HG03571 (cell line): Measurements from ENCODE around the gene BGLAP.
A peak's percentile ranks its signal among the peaks of the same experiment; 100 is the strongest.
"Not testable (repeated sequence)": the region's sequence is repeated elsewhere in the genome, so short reads cannot be mapped to it uniquely, and the experiment has no call there.

Source experiments
- ATAC-seq: cut with Tn5 transposase; IDR thresholded peaks from one replicate; pipeline ENCODE4 v1.9.1; 2021; ENCODE audit not compliant: unreplicated experiment

The BGLAP gene

GRCh38 chr1:156241926-156242325 lies at the start of gene BGLAP:
BGLAP (plus strand) TSS chr1:156242184; CDS start chr1:156242232, 48 bp downstream.
- no peak for ATAC-seq

- ATAC-seq: no peak
Measured at GRCh38 chr1:156193208-156193487, 48.8 kb upstream of the BGLAP start.

DNA sequence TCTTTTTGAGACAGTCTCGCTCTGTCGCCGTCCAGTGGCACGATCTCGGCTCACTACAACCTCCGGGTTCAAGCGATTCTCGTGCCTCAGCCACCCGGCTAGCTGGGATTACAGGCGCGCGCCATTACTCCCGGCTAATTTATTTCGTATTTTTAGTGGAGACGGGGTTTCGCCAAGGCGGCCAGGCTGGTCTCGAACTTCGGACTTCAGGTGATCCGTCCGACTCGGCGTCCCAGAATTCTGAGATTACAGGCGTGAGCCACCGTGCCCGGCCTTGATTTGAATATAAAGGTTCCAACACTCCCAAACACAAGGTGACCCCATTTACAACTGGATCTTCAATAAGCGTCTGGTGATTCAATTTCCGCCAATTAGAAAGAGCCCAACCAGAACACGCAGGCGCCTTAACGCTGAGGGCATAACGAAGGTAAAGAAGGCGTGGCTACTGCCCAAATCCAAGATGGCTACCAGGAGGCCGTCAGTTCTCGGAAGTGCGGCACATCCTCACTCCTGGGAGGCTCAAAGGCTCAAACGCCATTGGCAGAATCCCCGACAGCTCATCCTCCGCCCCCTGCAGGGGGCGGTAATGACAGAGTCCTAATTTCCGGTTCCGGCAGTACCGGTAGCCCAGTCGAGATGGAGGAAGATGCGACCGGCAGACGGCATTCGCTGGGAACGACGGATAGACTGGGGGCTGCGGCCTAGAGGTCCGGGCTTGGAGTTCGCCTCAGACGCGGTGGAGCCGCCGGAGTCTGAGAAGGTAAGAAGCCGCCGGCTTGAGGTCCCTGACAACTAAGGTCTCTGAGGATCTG lies 48.3 kb upstream of the BGLAP start, which contains the start of gene SLC25A44:
Gene SLC25A44 (plus strand): TSS at position 617 of the 812 bp plus-strand sequence. CDS start 5,744 bp downstream, outside the sequence.
- peak; percentile 90 for ATAC-seq

DNA sequence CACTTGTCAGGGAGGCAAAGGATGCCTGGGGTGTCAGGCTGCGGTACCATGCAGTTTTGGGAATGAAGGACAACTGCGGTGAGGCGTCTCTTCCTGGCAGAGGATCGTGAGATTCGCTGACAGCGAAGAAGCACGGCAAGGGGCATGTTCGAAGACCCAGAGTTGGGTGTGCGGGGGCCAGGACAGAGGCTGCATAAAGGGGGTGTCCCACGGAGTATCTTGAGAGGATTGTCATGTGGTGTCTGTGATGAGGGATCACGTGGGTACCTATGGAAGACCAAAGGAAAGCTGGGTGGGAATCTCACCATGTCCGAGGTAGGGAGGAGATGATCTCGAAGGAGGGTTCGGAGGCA lies 47.7 kb upstream of the BGLAP start:
- ATAC-seq: no peak

- ATAC-seq: no peak
Measured at GRCh38 chr1:156195853-156196252, 46.1 kb upstream of the BGLAP start.

DNA sequence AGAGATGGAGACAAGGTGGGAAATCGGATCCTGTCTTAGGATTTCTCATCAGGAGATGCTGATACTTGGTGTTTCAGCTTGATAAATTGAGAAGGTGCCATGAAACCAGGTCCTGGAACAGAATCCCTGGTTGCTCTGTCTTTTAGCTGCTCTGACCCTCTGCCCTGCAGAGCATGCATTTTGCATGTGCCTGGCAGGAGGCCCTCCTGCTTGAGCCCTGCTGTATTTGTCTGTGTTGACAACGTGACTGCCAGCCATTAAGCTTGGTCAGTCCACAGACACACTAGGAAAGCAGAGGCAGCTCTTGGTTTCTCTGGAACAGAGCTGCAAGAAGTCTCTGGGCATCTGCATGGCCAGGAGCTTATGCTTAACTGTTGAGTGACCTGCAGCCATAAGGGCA lies 45.5 kb upstream of the BGLAP start:
- ATAC-seq: no peak

DNA sequence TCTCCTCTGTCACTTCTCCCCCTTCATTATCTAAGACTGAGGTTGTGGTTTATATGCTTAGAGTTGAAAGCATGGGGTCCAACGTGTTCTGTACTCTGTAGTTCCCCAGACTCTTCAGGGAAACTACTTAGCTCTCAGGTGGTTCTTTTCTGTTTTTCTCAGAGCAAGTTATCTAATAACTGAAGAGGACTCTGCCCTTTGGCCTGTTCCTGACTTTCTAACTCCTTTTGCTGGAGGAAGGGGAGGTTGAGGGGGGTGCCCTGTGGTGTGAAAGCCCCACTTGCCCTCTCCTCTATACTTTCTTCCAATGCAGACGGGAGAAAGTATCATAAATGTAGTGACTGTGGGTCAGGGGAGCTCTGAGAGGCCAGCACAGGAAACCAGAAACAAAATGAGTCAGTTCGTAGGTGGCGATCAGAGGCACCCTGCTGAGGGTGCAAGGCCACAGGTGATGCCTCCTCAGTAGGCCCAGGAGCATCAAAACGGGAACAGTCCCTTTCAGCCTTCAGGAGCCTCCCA lies 43.1 kb upstream of the BGLAP start:
- no peak for ATAC-seq

- ATAC-seq: no peak
Measured at GRCh38 chr1:156200044-156200443, 41.9 kb upstream of the BGLAP start.

- no peak for ATAC-seq
Measured at GRCh38 chr1:156203331-156203730, 38.7 kb upstream of the BGLAP start.

DNA sequence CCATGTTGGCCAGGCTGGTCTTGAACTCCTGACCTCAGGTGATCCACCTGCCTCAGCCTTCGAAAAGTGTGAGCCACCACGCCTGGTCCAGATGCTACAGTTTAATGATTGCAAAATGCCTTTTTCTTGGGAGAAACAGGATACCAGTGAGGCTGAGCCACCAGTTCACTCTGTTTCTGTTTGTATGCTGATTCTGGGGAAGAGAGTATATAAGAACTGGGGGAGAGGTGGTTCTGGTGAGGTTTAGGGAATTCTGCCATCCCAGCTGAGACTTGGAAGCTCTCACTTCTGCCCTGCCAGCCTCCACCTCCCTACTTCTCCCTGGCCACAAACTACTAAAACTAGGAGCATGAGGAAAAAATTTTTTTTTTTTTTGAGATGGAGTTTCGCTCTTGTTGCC lies 37.3 kb upstream of the BGLAP start:
- ATAC-seq: no peak

- no peak for ATAC-seq
Measured at GRCh38 chr1:156211243-156211642, 30.7 kb upstream of the BGLAP start.

DNA sequence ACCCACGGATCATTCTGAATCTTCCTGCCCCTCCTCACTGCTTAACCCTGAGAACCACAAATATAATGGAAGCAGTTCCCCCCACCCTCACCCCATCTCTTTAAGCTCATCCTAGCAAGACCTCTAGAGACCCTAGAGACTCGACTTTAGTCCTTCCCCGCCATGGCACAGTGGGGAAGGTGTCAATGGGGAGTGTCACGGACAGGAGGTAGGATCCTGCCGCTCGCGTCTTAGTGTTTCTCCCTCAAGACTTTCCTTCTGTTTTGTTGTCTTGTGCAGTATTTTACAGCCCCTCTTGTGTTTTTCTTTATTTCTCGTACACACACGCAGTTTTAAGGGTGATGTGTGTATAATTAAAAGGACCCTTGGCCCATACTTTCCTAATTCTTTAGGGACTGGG lies 29.9 kb upstream of the BGLAP start:
- no peak for ATAC-seq

GRCh38 chr1:156212833-156213643 lies 28.9 kb upstream of the BGLAP start, which contains the start of gene PMF1:
PMF1 (plus strand) TSS chr1:156213007; CDS start chr1:156213016, 9 bp downstream.
- ATAC-seq: peak; percentile 77

- ATAC-seq: no peak
Measured at GRCh38 chr1:156213644-156213966, 28.4 kb upstream of the BGLAP start.

DNA sequence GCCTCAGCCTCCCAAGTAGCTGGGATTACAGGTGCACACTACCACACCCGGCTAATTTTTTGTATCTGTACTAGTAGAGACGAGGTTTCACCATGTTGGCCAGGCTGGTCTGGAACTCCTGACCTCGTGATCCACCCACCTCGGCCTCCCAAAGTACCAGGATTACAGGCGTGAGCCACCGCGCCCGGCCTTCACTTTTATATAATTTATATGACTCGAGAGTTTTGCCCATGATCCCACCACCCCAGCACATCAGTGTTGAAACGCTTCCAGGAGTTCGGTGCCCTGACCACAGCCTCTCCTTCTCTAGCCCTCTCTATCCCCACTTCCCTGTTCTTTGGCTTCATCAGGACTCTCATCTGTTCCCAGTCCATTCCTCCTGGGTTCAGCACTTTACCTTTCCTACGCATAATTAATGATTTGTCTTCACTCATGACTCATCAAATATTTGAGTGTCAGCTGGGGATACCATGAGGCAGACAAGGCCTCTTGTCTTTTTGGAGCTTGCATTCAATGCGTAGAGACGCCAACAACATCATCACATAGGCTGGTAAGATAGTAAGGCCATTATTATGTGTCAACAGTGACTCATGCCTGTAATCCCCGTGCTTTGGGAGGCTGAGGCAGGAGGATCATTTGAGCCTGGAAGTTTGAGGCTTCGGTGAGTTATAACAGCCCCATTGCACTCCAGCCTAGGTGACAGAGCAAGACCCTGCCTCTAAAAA lies 27.8 kb upstream of the BGLAP start:
- ATAC-seq: no peak

DNA sequence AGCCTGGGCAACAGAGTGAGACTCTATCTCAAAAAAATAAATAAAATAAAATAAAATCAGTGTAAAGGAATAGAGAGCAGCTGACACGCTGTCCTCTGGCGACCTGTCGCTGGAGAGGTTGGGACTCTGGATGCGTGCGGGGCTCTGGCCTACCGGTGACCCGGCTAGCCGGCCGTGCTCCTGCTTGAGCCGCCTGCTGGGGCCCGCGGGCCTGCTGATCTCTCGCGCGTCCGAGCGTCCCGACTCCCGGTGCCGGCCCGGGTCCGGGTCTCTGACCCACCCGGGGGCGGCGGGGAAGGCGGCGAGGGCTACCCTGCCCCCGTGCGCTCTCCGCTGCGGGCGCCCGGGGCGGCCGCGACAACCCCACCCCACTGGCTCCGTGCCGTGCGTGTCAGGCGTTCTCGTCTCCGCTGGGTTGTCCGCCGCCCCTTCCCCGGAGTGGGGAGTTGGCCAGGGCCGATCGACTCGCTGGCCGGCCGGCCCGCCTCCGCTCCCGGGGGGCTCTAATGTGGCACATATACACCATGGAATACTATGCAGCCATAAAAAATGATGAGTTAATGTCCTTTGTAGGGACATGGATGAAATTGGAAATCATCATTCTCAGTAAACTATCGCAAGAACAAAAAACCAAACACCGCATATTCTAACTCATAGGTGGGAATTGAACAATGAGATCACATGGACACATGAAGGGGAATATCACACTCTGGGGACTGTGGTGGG lies 25.5 kb upstream of the BGLAP start:
- ATAC-seq: not testable (repeated sequence)

DNA sequence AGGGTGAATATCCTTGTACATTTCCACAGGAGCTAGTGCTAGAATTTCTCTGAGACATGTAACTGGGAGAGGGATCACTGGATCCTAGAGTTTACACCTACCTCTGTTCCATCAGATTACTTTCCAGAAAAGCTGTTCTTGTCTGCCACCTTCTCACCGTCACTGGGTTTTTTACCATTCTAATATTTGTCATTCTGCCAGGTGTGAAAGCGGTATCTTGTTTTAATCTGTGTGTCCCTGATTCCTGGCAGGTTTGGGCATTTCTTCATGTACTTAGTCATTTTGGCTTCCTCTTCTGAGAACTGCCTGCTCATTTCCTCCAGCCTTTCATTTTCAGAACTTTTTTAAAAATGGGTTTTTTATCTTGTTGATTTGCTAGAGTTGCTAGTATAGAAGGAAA lies 24.1 kb upstream of the BGLAP start:
- no peak for ATAC-seq

DNA sequence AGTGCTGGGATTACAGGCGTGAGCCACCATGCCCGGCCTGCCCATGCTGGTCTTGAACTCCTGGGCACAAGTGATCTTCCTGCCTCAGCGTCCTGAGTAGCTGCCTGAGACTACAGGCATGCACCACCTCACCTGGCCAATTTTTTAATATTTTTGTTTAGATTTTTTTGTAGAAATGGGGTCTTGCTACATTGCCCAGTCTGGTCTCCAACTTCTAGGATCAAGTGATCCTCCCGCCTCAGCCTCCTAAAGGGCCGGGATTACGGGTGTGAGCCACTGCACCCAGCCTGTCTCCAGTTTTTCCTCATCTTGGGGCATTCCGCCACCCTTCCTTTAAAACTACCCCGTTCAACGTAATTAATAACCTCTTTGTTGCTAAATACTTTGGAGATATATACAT lies 21.8 kb upstream of the BGLAP start:
- no peak for ATAC-seq

GRCh38 chr1:156221986-156222692 lies 19.8 kb upstream of the BGLAP start:
- no peak for ATAC-seq

- no peak for ATAC-seq
Measured at GRCh38 chr1:156225677-156226014, 16.3 kb upstream of the BGLAP start.
